HepG2 (cell line): ENCODE results near the gene MLLT10. TPM values are rescaled to one million over a fixed set of nuclear protein-coding genes. Genes with fewer than 3 reads are reported as not detected.

ENCODE experiments used
- ATAC-seq: fragments of 200-7000 bp; cut with Tn5 transposase; 3 replicates; pipeline ENCODE4 v1.9.1; 2020; ENCODE audit warnings: mild to moderate bottlenecking, moderate library complexity
- BruUV-seq: library from RNA; stranded (reverse); fragments of 400-500 nt; replicated peaks from 2 replicates; lab custom pipeline; 2021; lab: Mats Ljungman, UMichigan
- CTCF ChIA-PET: fragments of 300-600 bp; formaldehyde crosslinking; extraction: SDS; loops from one replicate; lab custom pipeline; 2021; ENCODE audit warnings: low total read pairs, inconsistent platforms, low intra/inter-chr PET ratio; lab: Yijun Ruan, JAX
- POLR2A ChIA-PET: fragments of 350-600 bp; sonication (Branson Sonifier 250); formaldehyde crosslinking; loops from one replicate; lab custom pipeline; 2020; ENCODE audit warnings: antibody characterized with exemption, inconsistent platforms; lab: Yijun Ruan, JAX
- DNase-seq: peaks from one replicate; pipeline ENCODE4 v3.0.0-alpha.2; 2015; ENCODE audit warnings: low spot score
- FAIRE-seq: peaks from 3 replicates; lab custom pipeline; 2011; peaks lifted over from hg19 to GRCh38; lab: Jason Lieb, UNC
- H2AFZ ChIP-seq: one replicate; pipeline ENCODE4 v1.6.1; 2011; ENCODE audit warnings: low read length, inconsistent platforms
- H3K27ac ChIP-seq: fragments of 300-600 bp; 3 replicates; pipeline ENCODE4 v1.8.0; 2011; ENCODE audit warnings: mixed run types, mild to moderate bottlenecking, mixed read lengths, low read length, inconsistent platforms; ENCODE audit not compliant: insufficient read depth; ENCODE audit errors: extremely low read length
- H3K27me3 ChIP-seq, 2 experiments: fragments of 200-600 bp in 1 of 2; 2 replicates in 1 of 2; 3 replicates in 1 of 2; pipeline versions ENCODE4 v1.6.0 to v1.8.0; 2011; ENCODE audit warnings: low read length in 2 of 2, mild to moderate bottlenecking in 2 of 2, moderate library complexity in 2 of 2, inconsistent platforms in 1 of 2; ENCODE audit not compliant: insufficient read depth in 2 of 2, control insufficient read depth in 1 of 2
- H3K36me3 ChIP-seq, 2 experiments: fragments of 200-600 bp in 1 of 2; replicated peaks in 1 of 2; 2 replicates in 1 of 2; 3 replicates in 1 of 2; pipeline versions ENCODE4 v1.5.1 to v1.8.0; 2011; ENCODE audit warnings: low read length in 2 of 2, inconsistent platforms in 1 of 2; ENCODE audit not compliant: insufficient read depth in 2 of 2, control insufficient read depth in 1 of 2
- H3K4me1 ChIP-seq: 2 replicates; pipeline ENCODE4 v1.5.1; 2012; ENCODE audit warnings: low read length, inconsistent platforms; ENCODE audit not compliant: insufficient read depth
- H3K4me2 ChIP-seq: 2 replicates; pipeline ENCODE4 v1.6.0; 2011; ENCODE audit warnings: low read depth, low read length, inconsistent platforms
- H3K4me3 ChIP-seq, 3 experiments: fragments of 200-600 bp in 1 of 3; sonication (generic), shearing (Covaris generic) in 1 of 3; replicated peaks in 1 of 3; 2 replicates each; pipeline ENCODE4 v1.5.1; 2011 to 2016; ENCODE audit warnings: low read length in 3 of 3, inconsistent platforms in 2 of 3, low read depth in 2 of 3, mild to moderate bottlenecking in 2 of 3, control low read depth in 1 of 3, mixed read lengths in 1 of 3; ENCODE audit not compliant: insufficient read depth in 1 of 3
- H3K79me2 ChIP-seq: one replicate; pipeline ENCODE4 v1.6.1; 2011; ENCODE audit warnings: low read length, inconsistent platforms; ENCODE audit not compliant: insufficient read depth
- H3K9ac ChIP-seq: 2 replicates; pipeline ENCODE4 v1.6.0; 2011; ENCODE audit warnings: mild to moderate bottlenecking, low read depth, low read length, inconsistent platforms; ENCODE audit not compliant: insufficient read depth
- H3K9me3 ChIP-seq: 2 replicates; pipeline ENCODE4 v1.5.1; 2012; ENCODE audit warnings: mild to moderate bottlenecking, low read length
- H4K20me1 ChIP-seq: 2 replicates; pipeline ENCODE4 v1.6.0; 2011; ENCODE audit warnings: inconsistent platforms, mild to moderate bottlenecking, low read length, moderate library complexity; ENCODE audit not compliant: insufficient read depth
- CAMTA2 ChIP-seq: sonication (generic); formaldehyde crosslinking; IDR thresholded peaks from 2 replicates; pipeline ENCODE4 v1.4.0; 2020; ENCODE audit warnings: mild to moderate bottlenecking, missing genetic modification reagents, borderline replicate concordance
- ZNF180 ChIP-seq: sonication (generic); formaldehyde crosslinking; IDR thresholded peaks from 2 replicates; pipeline ENCODE4 v1.4.0; 2020; ENCODE audit warnings: low read depth, missing genetic modification reagents, borderline replicate concordance
- ZNF207 ChIP-seq: fragments of 450-650 bp; IDR thresholded peaks from 2 replicates; pipeline ENCODE4 v1.6.1; 2016; ENCODE audit warnings: antibody characterized with exemption, borderline replicate concordance
- ZNF224 ChIP-seq: sonication (generic); formaldehyde crosslinking; IDR thresholded peaks from 2 replicates; pipeline ENCODE4 v1.5.0; 2020; ENCODE audit warnings: mild to moderate bottlenecking, missing genetic modification reagents
- ZNF7 ChIP-seq: IDR thresholded peaks from 2 replicates; pipeline ENCODE4 v1.6.1; 2016; ENCODE audit warnings: missing biosample characterization, missing genetic modification reagents
- ZNF780A ChIP-seq: sonication (generic); formaldehyde crosslinking; IDR thresholded peaks from 2 replicates; pipeline ENCODE4 v1.8.0; 2022; ENCODE audit warnings: mild to moderate bottlenecking, missing genetic modification reagents, moderate library complexity
- WGBS: methylation state at CpG from one replicate; pipeline ENCODE4 v1.1.6; 2017; ENCODE audit warnings: low lambda C conversion rate; 5-methylcytosine and 5-hydroxymethylcytosine counted together
- in situ Hi-C: cut with HindIII; loops from 2 replicates; pipeline ENCODE4 v1.10.0; 2017; ENCODE audit warnings: low pct_unique_long_range_greater_than_20kb; ENCODE audit not compliant: extremely low pct_ligation_motif_present
- intact Hi-C: fragments of 100-400 bp; cut with micrococcal nuclease; formaldehyde crosslinking; loops from one replicate; pipeline ENCODE4 v1.10.0; 2022; ENCODE audit not compliant: unreplicated experiment
- polyA plus RNA-seq, 8 experiments: library from polyadenylated mRNA; depleted of rRNA in 3 of 8; stranded (reverse) in 7 of 8; unstranded in 1 of 8; fragments of >200 nt; fragmentation: Illumina TruSeq in 4 of 8; extraction: Trizol in 4 of 8; gene quantifications; 2 replicates each; pipeline versions ENCODE4 v1.2.1 to v1.2.3, GENCODE V29; 2011 to 2016; ENCODE audit warnings: low read depth in 4 of 8, missing spikeins in 1 of 8, mixed read lengths in 1 of 8; ENCODE audit not compliant: insufficient read depth in 1 of 8
- total RNA-seq, 5 experiments: library from RNA; depleted of rRNA; stranded (reverse); fragments of >200 nt; fragmentation: Illumina TruSeq; extraction: Trizol; gene quantifications; 2 replicates each; pipeline ENCODE4 v1.2.3, GENCODE V29; 2016; ENCODE audit warnings: low read depth in 1 of 5

The MLLT10 gene
- total and polyA plus RNA-seq, 2 of the 13 experiments (the other 11 are each of a cell fraction or from before 2014, with no cell fraction given), result 51.3 to 84.1 TPM

DNA sequence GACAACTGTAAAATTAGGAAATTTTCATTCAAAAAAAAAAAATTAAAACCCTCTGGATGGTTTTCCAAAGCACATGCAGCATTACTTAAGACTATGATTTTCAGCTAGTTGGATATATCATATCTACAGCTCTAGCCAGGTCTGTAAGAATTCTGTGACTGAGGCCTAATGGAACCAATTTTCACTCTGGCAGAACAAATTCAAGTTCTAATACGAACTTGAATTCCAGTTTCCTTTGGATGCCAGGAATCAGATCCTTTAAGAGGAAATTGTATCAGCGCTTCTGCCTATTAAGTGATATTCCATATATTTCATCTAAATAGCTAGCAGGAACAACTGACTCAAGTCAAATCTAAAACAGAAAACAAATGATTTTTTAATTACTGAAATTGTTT is 43.3 kb upstream of the MLLT10 start:
- peaks cover 3% of the 10 kb centered on the region for H3K79me2 ChIP-seq
- no TSS peak for BruUV-seq
- no peak overlapping the region for H3K27ac ChIP-seq

GRCh38 chr10:21492421-21492820 is 41.6 kb upstream of the MLLT10 start:
- no TSS peak for BruUV-seq
- H3K9ac ChIP-seq, result no peak overlapping the region
- H3K4me3 ChIP-seq, result no peak overlapping the region
- no peak overlapping the region for H3K27ac ChIP-seq
- H2AFZ ChIP-seq, result no peak overlapping the region
- H3K36me3 ChIP-seq, result no peaks in the 10 kb centered on the region
- FAIRE-seq (no peak), DNase-seq (no peak), ATAC-seq (no peak)
- H3K4me2 ChIP-seq, result no peak overlapping the region
- WGBS, result 83% methylated on average over 3 of the region's 3 CpGs
- H3K9me3 ChIP-seq, result no peaks in the 10 kb centered on the region
- in situ Hi-C loops (loop anchor here (10.0 to 25.0 kb wide), 2 partner anchors 205 to 462 kb away; no protein-coding TSS in a partner anchor), intact Hi-C loops (loop anchor here (10.0 kb wide), 1 partner anchor 418 kb away; no protein-coding TSS in a partner anchor)
- TF ChIP-seq ZNF224 (CRISPR knock-in tag), result no peak
- no peak for TF ChIP-seq CAMTA2
- no peak for TF ChIP-seq ZNF780A (CRISPR knock-in tag)
- no peak for TF ChIP-seq ZNF207
- no peaks in the 10 kb centered on the region for H4K20me1 ChIP-seq
- peaks cover 20% of the 10 kb centered on the region for H3K4me1 ChIP-seq
- H3K27me3 ChIP-seq, result no peaks in the 10 kb centered on the region; a peak in 1 of 5 replicates
- peaks cover 5% of the 10 kb centered on the region for H3K79me2 ChIP-seq
- ChIA-PET CTCF (no interaction called here), POLR2A (no interaction called here)

More for the DNA sequence above, 43.3 kb upstream of the MLLT10 start:
- FAIRE-seq (no peak), ATAC-seq (no peak), DNase-seq (no peak)
- peaks cover 19% of the 10 kb centered on the region for H3K4me1 ChIP-seq
- in situ Hi-C loops (loop anchor here (10.0 to 25.0 kb wide), 2 partner anchors 203 to 464 kb away; no protein-coding TSS in a partner anchor), intact Hi-C loops (loop anchor here (10.0 kb wide), 1 partner anchor 416 kb away; no protein-coding TSS in a partner anchor)
- H3K9me3 ChIP-seq, result no peaks in the 10 kb centered on the region
- no peak overlapping the region for H2AFZ ChIP-seq
- TF ChIP-seq ZNF7 (no peak), ZNF180 (CRISPR knock-in tag) (no peak)
- CTCF ChIA-PET, result no interaction called here
- no peak overlapping the region for H3K4me2 ChIP-seq
- H4K20me1 ChIP-seq, result no peaks in the 10 kb centered on the region
- WGBS, result 89% methylated on average over 2 of the region's 2 CpGs
- no peaks in the 10 kb centered on the region; a peak in 1 of 5 replicates for H3K27me3 ChIP-seq
- POLR2A ChIA-PET, result interaction anchor here (1.0 kb wide), 1 partner anchor 9 kb away, joined by 3 read pairs; no protein-coding TSS in a partner anchor
- H3K36me3 ChIP-seq, result no peaks in the 10 kb centered on the region
- H3K9ac ChIP-seq, result no peak overlapping the region
- no peak overlapping the region for H3K4me3 ChIP-seq
